IMR-90 (cell line): ENCODE results near the gene UBASH3A. TPM values are rescaled to one million over a fixed set of nuclear protein-coding genes. Genes with fewer than 3 reads are reported as not detected.

Experiments used
- ATAC-seq: fragments of 200-7000 bp; cut with Tn5 transposase; 2 replicates; pipeline ENCODE4 v1.9.1; 2020; ENCODE audit warnings: low read depth, mild to moderate bottlenecking, moderate library complexity
- Bru-seq: library from RNA; stranded (reverse); fragments of 400-500 nt; gene quantifications from one replicate; lab custom pipeline; 2021; lab: Mats Ljungman, UMichigan
- BruChase-seq, 2 experiments: library from RNA; stranded (reverse); fragments of 400-500 nt; gene quantifications; one replicate each; lab custom pipeline; 2021; lab: Mats Ljungman, UMichigan
- BruUV-seq: library from RNA; stranded (reverse); fragments of 400-500 nt; replicated peaks from 2 replicates; lab custom pipeline; 2021; lab: Mats Ljungman, UMichigan
- CTCF ChIA-PET: fragments of 300-600 bp; formaldehyde crosslinking; extraction: SDS; loops from one replicate; lab custom pipeline; 2021; ENCODE audit warnings: antibody characterized with exemption; lab: Yijun Ruan, JAX
- POLR2A ChIA-PET: fragments of 300-600 bp; sonication (Branson Sonifier 250); formaldehyde crosslinking; loops from one replicate; lab custom pipeline; 2022; ENCODE audit warnings: antibody characterized with exemption; ENCODE audit not compliant: unreplicated experiment; lab: Charles Lee
- DNase-seq: peaks from one replicate; pipeline ENCODE4 v3.0.0; 2013
- H2AFZ ChIP-seq: replicated peaks from 2 replicates; pipeline ENCODE3; 2013; ENCODE audit warnings: low read length, mild to moderate bottlenecking; ENCODE audit not compliant: poor library complexity
- H2AK5ac ChIP-seq: 2 replicates; pipeline ENCODE4 v1.6.1; 2013; ENCODE audit warnings: low read depth, low read length, inconsistent platforms
- H2AK9ac ChIP-seq: replicated peaks from 2 replicates; pipeline ENCODE3; 2013; ENCODE audit warnings: mild to moderate bottlenecking, low read depth, low read length, moderate library complexity; ENCODE audit not compliant: poor library complexity
- H2BK120ac ChIP-seq: 2 replicates; pipeline ENCODE4 v1.6.1; 2013; ENCODE audit warnings: low read depth, low read length, inconsistent platforms
- H2BK15ac ChIP-seq: 3 replicates; pipeline ENCODE4 v1.6.1; 2013; ENCODE audit warnings: low read depth, low read length, inconsistent platforms
- H2BK20ac ChIP-seq: 2 replicates; pipeline ENCODE4 v1.6.1; 2013; ENCODE audit warnings: low read depth, mild to moderate bottlenecking, inconsistent platforms, low read length, moderate library complexity
- H2BK5ac ChIP-seq: 2 replicates; pipeline ENCODE4 v1.6.1; 2013; ENCODE audit warnings: mild to moderate bottlenecking, low read depth, low read length, inconsistent platforms; ENCODE audit not compliant: poor library complexity, severe bottlenecking
- H3K14ac ChIP-seq: replicated peaks from 2 replicates; pipeline ENCODE4 v1.6.1; 2013; ENCODE audit warnings: low read depth, low read length, inconsistent platforms
- H3K18ac ChIP-seq: 2 replicates; pipeline ENCODE4 v1.6.1; 2013; ENCODE audit warnings: low read depth, low read length, control low read depth
- H3K23ac ChIP-seq: 2 replicates; pipeline ENCODE4 v1.6.1; 2013; ENCODE audit warnings: low read depth, low read length, inconsistent platforms
- H3K27ac ChIP-seq: 2 replicates; pipeline ENCODE4 v1.5.1; 2013; ENCODE audit warnings: mild to moderate bottlenecking, control low read depth, low read length; ENCODE audit not compliant: insufficient read depth
- H3K27me3 ChIP-seq: 2 replicates; pipeline ENCODE4 v1.6.1; 2013; ENCODE audit warnings: low read length; ENCODE audit not compliant: control insufficient read depth, insufficient read depth
- H3K36me3 ChIP-seq: 2 replicates; pipeline ENCODE4 v1.6.1; 2013; ENCODE audit warnings: low read length, mixed read lengths; ENCODE audit not compliant: control insufficient read depth, insufficient read depth
- H3K4ac ChIP-seq: 2 replicates; pipeline ENCODE4 v1.6.1; 2013; ENCODE audit warnings: low read depth, low read length, inconsistent platforms
- H3K4me1 ChIP-seq: 2 replicates; pipeline ENCODE4 v1.6.1; 2013; ENCODE audit warnings: low read length, mixed read lengths; ENCODE audit not compliant: control insufficient read depth, insufficient read depth
- H3K4me2 ChIP-seq: 2 replicates; pipeline ENCODE4 v1.6.1; 2013; ENCODE audit warnings: low read depth, mild to moderate bottlenecking, control low read depth, low read length, moderate library complexity
- H3K4me3 ChIP-seq: 2 replicates; pipeline ENCODE4 v1.5.1; 2013; ENCODE audit warnings: low read depth, mild to moderate bottlenecking, control low read depth, low read length, moderate library complexity; ENCODE audit not compliant: insufficient read depth
- H3K56ac ChIP-seq: 2 replicates; pipeline ENCODE4 v1.6.1; 2013; ENCODE audit warnings: low read length, inconsistent platforms; ENCODE audit not compliant: insufficient read depth; ENCODE audit errors: extremely low read depth
- H3K79me1 ChIP-seq, 2 experiments: 2 replicates each; pipeline ENCODE4 v1.6.1; 2013; ENCODE audit warnings: low read length in 2 of 2, inconsistent platforms in 1 of 2, low read depth in 1 of 2
- H3K9ac ChIP-seq: 2 replicates; pipeline ENCODE4 v1.6.1; 2013; ENCODE audit warnings: low read depth, low read length, control low read depth
- H3K9me1 ChIP-seq: 2 replicates; pipeline ENCODE4 v1.6.1; 2013; ENCODE audit warnings: low read length, inconsistent platforms; ENCODE audit not compliant: insufficient read depth
- H3K9me3 ChIP-seq: 2 replicates; pipeline ENCODE4 v1.6.1; 2013; ENCODE audit warnings: low read length; ENCODE audit not compliant: control insufficient read depth, insufficient read depth
- H4K20me1 ChIP-seq: 2 replicates; pipeline ENCODE4 v1.6.1; 2013; ENCODE audit warnings: low read length, inconsistent platforms; ENCODE audit not compliant: insufficient read depth
- H4K5ac ChIP-seq: 2 replicates; pipeline ENCODE4 v1.6.1; 2013; ENCODE audit warnings: mild to moderate bottlenecking, low read depth, low read length, control low read depth
- H4K8ac ChIP-seq, 2 experiments: 2 replicates each; pipeline ENCODE4 v1.6.1; 2013; ENCODE audit warnings: low read depth in 2 of 2, low read length in 2 of 2, control low read depth in 1 of 2, inconsistent platforms in 1 of 2
- H4K91ac ChIP-seq: 2 replicates; pipeline ENCODE4 v1.6.1; 2013; ENCODE audit warnings: low read depth, low read length, inconsistent platforms; ENCODE audit not compliant: insufficient read depth
- BHLHE40 ChIP-seq: fragments of 150-350 bp; IDR thresholded peaks from 2 replicates; pipeline ENCODE4 v1.6.1; 2016; ENCODE audit warnings: mild to moderate bottlenecking, low read depth, low read length
- CEBPB ChIP-seq: IDR thresholded peaks from 2 replicates; pipeline ENCODE4 v1.6.1; 2012; ENCODE audit warnings: low read depth, low read length, improper control_type of control experiment
- CHD1 ChIP-seq: IDR thresholded peaks from 2 replicates; pipeline ENCODE4 v1.6.1; 2012; ENCODE audit warnings: low read depth, low read length, improper control_type of control experiment
- MAFK ChIP-seq: IDR thresholded peaks from 2 replicates; pipeline ENCODE4 v1.6.1; 2012; ENCODE audit warnings: low read depth, low read length, improper control_type of control experiment
- MAZ ChIP-seq: IDR thresholded peaks from 2 replicates; pipeline ENCODE4 v1.6.1; 2012; ENCODE audit warnings: low read depth, mild to moderate bottlenecking, low read length, improper control_type of control experiment, moderate library complexity, borderline replicate concordance
- MXI1 ChIP-seq: IDR thresholded peaks from 2 replicates; pipeline ENCODE4 v1.6.1; 2012; ENCODE audit warnings: low read depth, mild to moderate bottlenecking, low read length, moderate library complexity, borderline replicate concordance
- NFE2L2 ChIP-seq: fragments of 150-350 bp; IDR thresholded peaks from 2 replicates; pipeline ENCODE4 v1.6.1; 2016; ENCODE audit warnings: low read depth, mild to moderate bottlenecking, low read length
- POLR2A ChIP-seq: IDR thresholded peaks from 2 replicates; pipeline ENCODE4 v1.6.1; 2012; ENCODE audit warnings: mild to moderate bottlenecking, low read depth, low read length
- RAD21 ChIP-seq: IDR thresholded peaks from 2 replicates; pipeline ENCODE4 v1.6.1; 2012; ENCODE audit warnings: low read length, improper control_type of control experiment
- RCOR1 ChIP-seq: IDR thresholded peaks from 2 replicates; pipeline ENCODE4 v1.6.1; 2012; ENCODE audit warnings: mild to moderate bottlenecking, low read length, improper control_type of control experiment; ENCODE audit not compliant: insufficient replicate concordance
- RFX5 ChIP-seq: IDR thresholded peaks from 2 replicates; pipeline ENCODE4 v1.8.0; 2012; ENCODE audit warnings: low read depth, mild to moderate bottlenecking, low read length, moderate library complexity
- SMC3 ChIP-seq: fragments of 150-350 bp; IDR thresholded peaks from 2 replicates; pipeline ENCODE4 v1.6.1; 2016; ENCODE audit warnings: low read depth, mild to moderate bottlenecking, antibody characterized with exemption, low read length, moderate library complexity
- USF2 ChIP-seq: fragments of 150-350 bp; IDR thresholded peaks from 2 replicates; pipeline ENCODE4 v1.6.1; 2017; ENCODE audit warnings: mild to moderate bottlenecking, antibody characterized with exemption, low read length, low read depth
- WGBS, 2 experiments: methylation state at CpG; one replicate each; pipeline versions ENCODE4 v1.1.5 to v1.1.7; 2013; ENCODE audit warnings: missing lambda C conversion rate in 2 of 2; ENCODE audit not compliant: insufficient read length in 1 of 2; ENCODE audit errors: extremely low coverage in 2 of 2; 5-methylcytosine and 5-hydroxymethylcytosine counted together
- dilution Hi-C: fragments of 300-500 bp; cut with HindIII; formaldehyde crosslinking; loops from one replicate; pipeline ENCODE4 v1.14.3; 2018; ENCODE audit warnings: low sequenced_read_pairs; ENCODE audit not compliant: unreplicated experiment
- in situ Hi-C: fragments of 300-500 bp; cut with MboI; formaldehyde crosslinking; loops from 3 replicates; pipeline ENCODE4 v1.14.3; 2019; ENCODE audit warnings: low sequenced_read_pairs, inconsistent platforms, mixed read lengths
- intact Hi-C: fragments of 100-400 bp; cut with micrococcal nuclease; formaldehyde crosslinking; loops from 2 replicates; pipeline ENCODE4 v1.10.0; 2022
- long read RNA-seq: library from polyadenylated mRNA; unstranded; transcript quantifications from one replicate; pipeline ENCODE4 v2.0.0, GENCODE V29; 2021; ENCODE audit not compliant: unreplicated experiment
- polyA plus RNA-seq, 3 experiments: library from polyadenylated mRNA; depleted of rRNA; stranded (reverse); fragments of >200 nt; gene quantifications; 2 replicates each; pipeline ENCODE4 v1.2.3, GENCODE V29; 2012; ENCODE audit warnings: low replicate concordance in 1 of 3
- total RNA-seq: library from RNA; depleted of rRNA; stranded (reverse); fragments of >200 nt; gene quantifications from 2 replicates; pipeline ENCODE4 v1.2.3, GENCODE V29; 2012; rRNA removed
- TF ChIP-seq, protein P1 (sequence below): fragments of 150-350 bp; IDR thresholded peaks from 2 replicates; pipeline ENCODE4 v1.6.1; 2016; ENCODE audit warnings: low read depth, mild to moderate bottlenecking, low read length, moderate library complexity, borderline replicate concordance

The UBASH3A gene
- total RNA-seq (not detected in 2 replicates), polyA plus RNA-seq (2012; rRNA removed) (not detected in 2 replicates), Bru-seq, nascent RNA (not detected), BruChase-seq, experiment 1, labeled RNA remaining after a 6-hour chase (not detected), BruChase-seq, experiment 2, labeled RNA remaining after a 2-hour chase (not detected)
- not detected in 2 replicates for polyA plus RNA-seq (2012; cell fraction: cytosol; rRNA removed)
- not detected in 2 replicates for polyA plus RNA-seq (2012; cell fraction: nucleus; rRNA removed; ENCODE audit: low replicate concordance)
- long read RNA-seq = 0 reads

GRCh38 chr21:42403611-42404231 lies at the start of gene UBASH3A:
UBASH3A (plus strand) TSS chr21:42403902; CDS start chr21:42403946, 44 bp downstream.
- ChIA-PET CTCF (no interaction called here), POLR2A (no interaction called here)
- H3K4me1 ChIP-seq = no peaks in the 10 kb centered on the region
- no peaks in the 10 kb centered on the region for H3K36me3 ChIP-seq
- H3K4ac ChIP-seq = no peak within 1 kb of the TSS
- dilution Hi-C loops = no loop called here
- H3K18ac ChIP-seq = no peak within 1 kb of the TSS
- H3K4me3 ChIP-seq = no peak within 1 kb of the TSS
- H3K79me1 ChIP-seq = no peaks in the 10 kb centered on the region
- no peak within 1 kb of the TSS for H3K14ac ChIP-seq
- no peak within 1 kb of the TSS for H2BK20ac ChIP-seq
- no peak within 1 kb of the TSS for H4K91ac ChIP-seq
- WGBS, 2 experiments = 68% methylated on average over 4 of the region's 21 CpGs; no CpG with 5 or more reads in 1 of the 2 experiments
- no peak within 1 kb of the TSS for H3K4me2 ChIP-seq
- H3K23ac ChIP-seq = no peak within 1 kb of the TSS
- no peak within 1 kb of the TSS for H2BK5ac ChIP-seq
- intact Hi-C loops = no loop called here
- no peak within 1 kb of the TSS for H4K8ac ChIP-seq
- H2AK9ac ChIP-seq = no peak within 1 kb of the TSS
- no TSS peak for BruUV-seq
- in situ Hi-C loops = no loop called here
- no peaks in the 10 kb centered on the region for H4K20me1 ChIP-seq
- no peak within 1 kb of the TSS for H2BK15ac ChIP-seq
- H2AK5ac ChIP-seq = no peak within 1 kb of the TSS
- H2AFZ ChIP-seq = no peak within 1 kb of the TSS
- no peaks in the 10 kb centered on the region for H3K9me1 ChIP-seq
- H3K9ac ChIP-seq = no peak within 1 kb of the TSS
- H3K56ac ChIP-seq = no peak within 1 kb of the TSS
- TF ChIP-seq BHLHE40 (no peak), POLR2A (no peak), CEBPB (no peak), MAZ (no peak), RFX5 (no peak), RAD21 (no peak), RCOR1 (no peak), SMC3 (no peak), MXI1 (no peak), MAFK (no peak), NFE2L2 (no peak), CHD1 (no peak), USF2 (no peak)
- TF ChIP-seq, protein P1, sequence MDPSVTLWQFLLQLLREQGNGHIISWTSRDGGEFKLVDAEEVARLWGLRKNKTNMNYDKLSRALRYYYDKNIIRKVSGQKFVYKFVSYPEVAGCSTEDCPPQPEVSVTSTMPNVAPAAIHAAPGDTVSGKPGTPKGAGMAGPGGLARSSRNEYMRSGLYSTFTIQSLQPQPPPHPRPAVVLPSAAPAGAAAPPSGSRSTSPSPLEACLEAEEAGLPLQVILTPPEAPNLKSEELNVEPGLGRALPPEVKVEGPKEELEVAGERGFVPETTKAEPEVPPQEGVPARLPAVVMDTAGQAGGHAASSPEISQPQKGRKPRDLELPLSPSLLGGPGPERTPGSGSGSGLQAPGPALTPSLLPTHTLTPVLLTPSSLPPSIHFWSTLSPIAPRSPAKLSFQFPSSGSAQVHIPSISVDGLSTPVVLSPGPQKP = no peak
- DNase-seq (no peak), ATAC-seq (no peak)
- no peaks in the 10 kb centered on the region for H3K9me3 ChIP-seq
- peaks cover 6% of the 10 kb centered on the region; the same call in 1 of the 2 replicates for H3K27me3 ChIP-seq
- no peak within 1 kb of the TSS for H3K27ac ChIP-seq
- H4K5ac ChIP-seq = no peak within 1 kb of the TSS
- no peak within 1 kb of the TSS for H2BK120ac ChIP-seq
